Epithelial cell of esophagus (primary cell): ENCODE results near the gene WNT4.

ENCODE experiments used
- DNase-seq: peaks from one replicate; pipeline ENCODE4 v3.0.0; 2010; ENCODE audit warnings: low read depth
- H3K4me3 ChIP-seq: 2 replicates; pipeline ENCODE4 v1.5.1; 2011; ENCODE audit warnings: mild to moderate bottlenecking, low read length, control low read depth
- CTCF ChIP-seq: IDR thresholded peaks from 2 replicates; pipeline ENCODE4 v1.5.1; 2011; ENCODE audit warnings: low read depth, mild to moderate bottlenecking, low read length, control low read depth, inconsistent platforms; ENCODE audit not compliant: insufficient read depth; ENCODE audit errors: missing control alignments

Gene WNT4

GRCh38 chr1:22115286-22115685 is 27.6 kb downstream of the WNT4 start:
- H3K4me3 ChIP-seq = no peak overlapping the region
- no peak for DNase-seq
- TF ChIP-seq CTCF = no peak

GRCh38 chr1:22114083-22115012 is 28.5 kb downstream of the WNT4 start:
- no peak for TF ChIP-seq CTCF
- no peak for DNase-seq
- no peak overlapping the region for H3K4me3 ChIP-seq

- no peak for TF ChIP-seq CTCF
- no peak overlapping the region for H3K4me3 ChIP-seq
- DNase-seq = no peak
Measured at GRCh38 chr1:22112554-22112953, 30.3 kb downstream of the WNT4 start.

GRCh38 chr1:22111620-22112019 is 31.3 kb downstream of the WNT4 start:
- H3K4me3 ChIP-seq = no peak overlapping the region
- DNase-seq = no peak
- no peak for TF ChIP-seq CTCF

- no peak for DNase-seq
- no peak for TF ChIP-seq CTCF
- H3K4me3 ChIP-seq = no peak overlapping the region
Measured at GRCh38 chr1:22111115-22111514, 31.8 kb downstream of the WNT4 start.

- TF ChIP-seq CTCF = no peak
- H3K4me3 ChIP-seq = no peak overlapping the region
- no peak for DNase-seq
Measured at GRCh38 chr1:22110016-22110415, 32.9 kb downstream of the WNT4 start.

GRCh38 chr1:22108339-22109105 is 34.4 kb downstream of the WNT4 start:
- no peak for DNase-seq
- TF ChIP-seq CTCF = no peak
- no peak overlapping the region for H3K4me3 ChIP-seq
